Measurements from ENCODE around the gene MTF1.

The MTF1 gene

DNA sequence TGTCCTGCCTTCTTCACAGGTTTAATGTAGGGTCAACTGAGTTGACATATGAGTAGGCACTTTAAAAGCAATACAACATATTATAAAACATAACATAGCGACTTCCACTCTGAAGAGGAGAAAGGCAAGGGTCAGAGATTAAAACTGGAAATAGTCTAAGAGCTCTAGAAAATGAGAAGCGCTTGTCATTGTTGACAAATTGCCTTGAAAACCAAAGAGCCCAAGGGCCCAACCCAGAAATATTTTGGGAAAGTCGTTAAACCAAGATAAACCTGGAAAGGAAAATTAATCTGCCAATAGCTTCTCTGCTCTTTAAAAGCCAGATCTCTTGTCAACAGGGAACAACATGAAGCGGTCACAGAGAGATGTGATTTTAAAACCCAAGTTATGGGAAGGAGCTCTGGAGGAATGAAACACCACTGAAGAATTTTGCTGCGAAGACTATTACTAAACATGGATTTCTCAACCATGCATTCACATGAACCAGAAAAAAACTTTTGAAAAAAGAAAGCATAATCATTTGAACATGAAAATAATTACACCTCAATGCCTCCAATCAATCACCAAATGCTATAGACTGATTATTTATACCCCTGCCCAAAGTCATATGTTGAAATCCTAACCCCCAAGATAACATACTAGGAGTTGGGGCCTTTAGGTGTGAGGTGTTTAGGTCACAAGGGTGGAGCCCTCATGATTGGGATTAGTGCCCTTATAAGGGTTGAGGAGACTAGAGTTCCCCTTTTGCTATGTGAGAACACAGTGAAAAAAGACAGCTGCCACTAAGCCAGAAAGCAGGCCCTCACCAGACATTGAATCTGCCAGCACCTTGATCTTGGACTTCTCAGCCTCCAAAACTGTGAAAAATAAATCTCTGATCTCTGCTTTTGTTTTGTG, 33.0 kb upstream of the MTF1 start:
- Histone ChIP-seq H3K36me3 (ENCODE audit: control insufficient read depth in 2 of 2, insufficient read depth in 2 of 2, low read length in 2 of 2) (peaks cover 18 to 20% of the 10 kb centered on the region in 2 donors), H3K9ac (ENCODE audit: low read length in 2 of 2) (no peak overlapping the region), H3K9me3 (ENCODE audit: control insufficient read depth in 2 of 2, low read length in 2 of 2) (no peaks in the 10 kb centered on the region), H3K27ac (ENCODE audit: low read length) (no peak overlapping the region), H3K27me3 (ENCODE audit: control insufficient read depth in 1 of 2, insufficient read depth in 2 of 2, low read length in 2 of 2) (no peaks in the 10 kb centered on the region), H3K4me3 (ENCODE audit: low read length in 2 of 2) (no peak overlapping the region), H3K4me1 (ENCODE audit: control insufficient read depth, insufficient read depth, low read length) (no peaks in the 10 kb centered on the region)

DNA sequence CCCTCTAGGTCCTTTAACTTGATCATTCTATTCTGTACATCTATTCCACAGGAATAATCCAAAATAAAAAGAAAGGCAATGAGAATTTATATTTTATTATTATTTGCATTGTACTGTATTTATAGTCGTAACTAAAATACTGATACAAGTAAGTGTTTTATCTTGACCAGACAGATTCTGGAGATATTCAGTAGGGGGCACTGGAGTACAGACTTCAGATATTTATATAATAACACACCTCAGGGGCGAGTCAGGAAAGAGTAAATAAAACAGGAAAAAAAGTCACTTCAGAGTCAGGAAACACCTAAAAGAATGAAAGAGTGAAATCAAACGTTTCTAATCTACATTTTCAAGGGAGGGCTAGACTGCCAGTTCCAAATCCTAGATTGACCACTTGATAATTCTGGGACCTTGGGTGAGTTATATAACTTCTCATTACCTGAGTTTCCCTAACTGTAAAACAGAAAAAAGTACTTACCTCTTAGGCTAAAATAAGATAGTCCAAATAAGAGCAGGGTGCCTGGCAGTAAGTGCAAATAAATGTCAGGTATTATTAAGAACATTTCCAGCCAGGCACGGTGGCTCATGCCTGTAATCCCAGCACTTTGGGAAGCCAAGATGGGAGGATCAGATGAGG, 31.1 kb upstream of the MTF1 start:
- no peaks in the 10 kb centered on the region for H3K9me3 ChIP-seq (ENCODE audit: control insufficient read depth in 2 of 2, low read length in 2 of 2)
- no peak overlapping the region for H3K9ac ChIP-seq (ENCODE audit: low read length in 2 of 2)
- no peaks in the 10 kb centered on the region for H3K27me3 ChIP-seq (ENCODE audit: control insufficient read depth in 1 of 2, insufficient read depth in 2 of 2, low read length in 2 of 2)
- H3K4me1 ChIP-seq (ENCODE audit: control insufficient read depth, insufficient read depth, low read length): no peaks in the 10 kb centered on the region
- no peak overlapping the region for H3K4me3 ChIP-seq (ENCODE audit: low read length in 2 of 2)
- peaks cover 33 to 34% of the 10 kb centered on the region in 2 donors for H3K36me3 ChIP-seq (ENCODE audit: control insufficient read depth in 2 of 2, insufficient read depth in 2 of 2, low read length in 2 of 2)
- no peak overlapping the region for H3K27ac ChIP-seq (ENCODE audit: low read length)

- H3K27me3 ChIP-seq (ENCODE audit: control insufficient read depth in 1 of 2, insufficient read depth in 2 of 2, low read length in 2 of 2): no peaks in the 10 kb centered on the region
- no peaks in the 10 kb centered on the region for H3K9me3 ChIP-seq (ENCODE audit: control insufficient read depth in 2 of 2, low read length in 2 of 2)
- H3K27ac ChIP-seq (ENCODE audit: low read length): no peak overlapping the region
- no peak overlapping the region for H3K4me3 ChIP-seq (ENCODE audit: low read length in 2 of 2)
- peaks cover 42 to 45% of the 10 kb centered on the region in 2 donors for H3K36me3 ChIP-seq (ENCODE audit: control insufficient read depth in 2 of 2, insufficient read depth in 2 of 2, low read length in 2 of 2)
- H3K9ac ChIP-seq (ENCODE audit: low read length in 2 of 2): no peak overlapping the region
- H3K4me1 ChIP-seq (ENCODE audit: control insufficient read depth, insufficient read depth, low read length): no peaks in the 10 kb centered on the region
Observed at GRCh38 chr1:37888022-37888700, 28.8 kb upstream of the MTF1 start.

DNA sequence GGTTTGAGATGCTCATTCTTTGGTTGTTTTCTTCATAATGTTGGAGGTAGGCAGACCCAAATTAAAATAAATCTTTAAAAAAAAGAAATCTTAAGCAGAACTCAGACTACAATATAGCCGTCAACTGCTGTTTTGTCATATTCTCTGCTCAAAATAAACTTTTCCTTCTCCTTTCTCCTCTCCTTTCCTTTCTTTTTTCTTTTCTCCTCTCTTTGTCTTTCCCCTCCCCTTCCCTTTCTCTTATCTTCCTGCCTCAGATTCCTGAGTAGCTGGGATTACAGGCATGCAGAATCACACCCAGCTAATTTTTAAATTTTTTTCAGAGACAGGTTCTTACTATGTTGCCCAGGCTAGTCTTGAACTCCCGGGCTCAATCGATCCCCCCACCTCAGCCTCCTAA, 24.8 kb upstream of the MTF1 start:
- Histone ChIP-seq H3K9me3 (ENCODE audit: control insufficient read depth in 2 of 2, low read length in 2 of 2) (no peaks in the 10 kb centered on the region), H3K27me3 (ENCODE audit: control insufficient read depth in 1 of 2, insufficient read depth in 2 of 2, low read length in 2 of 2) (no peaks in the 10 kb centered on the region), H3K9ac (ENCODE audit: low read length in 2 of 2) (no peak overlapping the region), H3K4me3 (ENCODE audit: low read length in 2 of 2) (no peak overlapping the region), H3K36me3 (ENCODE audit: control insufficient read depth in 2 of 2, insufficient read depth in 2 of 2, low read length in 2 of 2) (peaks cover 64 to 67% of the 10 kb centered on the region in 2 donors), H3K4me1 (ENCODE audit: control insufficient read depth, insufficient read depth, low read length) (no peaks in the 10 kb centered on the region), H3K27ac (ENCODE audit: low read length) (no peak overlapping the region)

DNA sequence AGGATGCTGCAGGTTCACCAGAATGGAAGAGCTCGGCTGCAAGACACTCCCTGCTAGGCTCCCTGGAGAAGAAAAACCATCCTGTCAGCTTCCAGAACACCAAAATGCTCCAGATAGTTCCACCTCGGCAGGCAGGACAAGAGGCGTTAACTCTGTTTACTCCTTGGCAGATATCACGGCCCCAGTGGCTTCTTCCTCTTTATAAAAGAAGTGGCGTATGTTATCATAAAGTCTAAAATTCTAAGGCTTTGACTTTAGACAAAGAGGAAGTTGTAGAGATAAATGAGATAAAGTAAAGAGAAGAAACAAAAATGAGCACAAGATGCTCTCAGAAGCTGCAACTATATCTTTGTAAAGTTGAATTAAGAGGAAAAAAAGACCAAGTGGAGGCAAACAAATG, 24.3 kb upstream of the MTF1 start:
- Histone ChIP-seq H3K27me3 (ENCODE audit: control insufficient read depth in 1 of 2, insufficient read depth in 2 of 2, low read length in 2 of 2) (no peaks in the 10 kb centered on the region), H3K9ac (ENCODE audit: low read length in 2 of 2) (no peak overlapping the region), H3K36me3 (ENCODE audit: control insufficient read depth in 2 of 2, insufficient read depth in 2 of 2, low read length in 2 of 2) (peaks cover 60 to 62% of the 10 kb centered on the region in 2 donors), H3K4me1 (ENCODE audit: control insufficient read depth, insufficient read depth, low read length) (no peaks in the 10 kb centered on the region), H3K9me3 (ENCODE audit: control insufficient read depth in 2 of 2, low read length in 2 of 2) (no peaks in the 10 kb centered on the region), H3K4me3 (ENCODE audit: low read length in 2 of 2) (no peak overlapping the region), H3K27ac (ENCODE audit: low read length) (no peak overlapping the region)

GRCh38 chr1:37879865-37880264, 20.5 kb upstream of the MTF1 start:
- Histone ChIP-seq H3K4me3 (ENCODE audit: low read length in 2 of 2) (no peak overlapping the region), H3K36me3 (ENCODE audit: control insufficient read depth in 2 of 2, insufficient read depth in 2 of 2, low read length in 2 of 2) (peaks cover 46 to 55% of the 10 kb centered on the region in 2 donors), H3K27me3 (ENCODE audit: control insufficient read depth in 1 of 2, insufficient read depth in 2 of 2, low read length in 2 of 2) (no peaks in the 10 kb centered on the region), H3K4me1 (ENCODE audit: control insufficient read depth, insufficient read depth, low read length) (no peaks in the 10 kb centered on the region), H3K9me3 (ENCODE audit: control insufficient read depth in 2 of 2, low read length in 2 of 2) (no peaks in the 10 kb centered on the region), H3K27ac (ENCODE audit: low read length) (no peak overlapping the region), H3K9ac (ENCODE audit: low read length in 2 of 2) (no peak overlapping the region)

GRCh38 chr1:37878071-37878470, 18.7 kb upstream of the MTF1 start:
- Histone ChIP-seq H3K4me1 (ENCODE audit: control insufficient read depth, insufficient read depth, low read length) (no peaks in the 10 kb centered on the region), H3K36me3 (ENCODE audit: control insufficient read depth in 2 of 2, insufficient read depth in 2 of 2, low read length in 2 of 2) (peaks cover 53 to 57% of the 10 kb centered on the region in 2 donors), H3K27ac (ENCODE audit: low read length) (no peak overlapping the region), H3K4me3 (ENCODE audit: low read length in 2 of 2) (no peak overlapping the region), H3K9me3 (ENCODE audit: control insufficient read depth in 2 of 2, low read length in 2 of 2) (no peaks in the 10 kb centered on the region), H3K27me3 (ENCODE audit: control insufficient read depth in 1 of 2, insufficient read depth in 2 of 2, low read length in 2 of 2) (no peaks in the 10 kb centered on the region), H3K9ac (ENCODE audit: low read length in 2 of 2) (no peak overlapping the region)

- H3K27ac ChIP-seq (ENCODE audit: low read length): no peak overlapping the region
- no peaks in the 10 kb centered on the region for H3K9me3 ChIP-seq (ENCODE audit: control insufficient read depth in 2 of 2, low read length in 2 of 2)
- H3K36me3 ChIP-seq (ENCODE audit: control insufficient read depth in 2 of 2, insufficient read depth in 2 of 2, low read length in 2 of 2): peaks cover 47 to 49% of the 10 kb centered on the region in 2 donors
- no peak overlapping the region for H3K4me3 ChIP-seq (ENCODE audit: low read length in 2 of 2)
- no peaks in the 10 kb centered on the region for H3K4me1 ChIP-seq (ENCODE audit: control insufficient read depth, insufficient read depth, low read length)
- no peaks in the 10 kb centered on the region for H3K27me3 ChIP-seq (ENCODE audit: control insufficient read depth in 1 of 2, insufficient read depth in 2 of 2, low read length in 2 of 2)
- H3K9ac ChIP-seq (ENCODE audit: low read length in 2 of 2): no peak overlapping the region
Observed at GRCh38 chr1:37875833-37876232, 16.4 kb upstream of the MTF1 start.

DNA sequence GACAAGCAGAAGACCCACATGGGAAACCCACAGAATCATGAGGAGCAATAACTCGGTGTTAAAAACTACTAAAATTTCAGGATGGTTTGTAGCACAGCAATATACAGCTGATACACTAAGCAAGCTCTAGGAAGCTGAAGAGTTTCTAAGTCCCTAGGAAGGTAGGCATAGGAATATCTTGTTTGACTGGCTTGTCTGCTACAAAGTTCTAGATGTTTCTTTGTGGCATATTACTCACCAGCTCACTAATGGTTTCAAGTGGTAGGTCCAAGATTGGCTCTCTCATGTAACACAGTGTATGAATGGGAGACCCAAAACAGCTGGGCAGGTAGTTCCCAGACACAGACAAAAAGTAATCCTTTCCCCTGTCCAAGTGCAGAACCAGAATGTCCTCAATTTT, 13.3 kb upstream of the MTF1 start:
- Histone ChIP-seq H3K9ac (ENCODE audit: low read length in 2 of 2) (no peak overlapping the region), H3K27ac (ENCODE audit: low read length) (no peak overlapping the region), H3K36me3 (ENCODE audit: control insufficient read depth in 2 of 2, insufficient read depth in 2 of 2, low read length in 2 of 2) (peaks cover 40 to 41% of the 10 kb centered on the region in 2 donors), H3K27me3 (ENCODE audit: control insufficient read depth in 1 of 2, insufficient read depth in 2 of 2, low read length in 2 of 2) (no peaks in the 10 kb centered on the region), H3K4me1 (ENCODE audit: control insufficient read depth, insufficient read depth, low read length) (no peaks in the 10 kb centered on the region), H3K9me3 (ENCODE audit: control insufficient read depth in 2 of 2, low read length in 2 of 2) (no peaks in the 10 kb centered on the region), H3K4me3 (ENCODE audit: low read length in 2 of 2) (no peak overlapping the region)

- no peak overlapping the region for H3K27ac ChIP-seq (ENCODE audit: low read length)
- H3K36me3 ChIP-seq (ENCODE audit: control insufficient read depth in 2 of 2, insufficient read depth in 2 of 2, low read length in 2 of 2): peaks cover 46 to 49% of the 10 kb centered on the region in 2 donors
Observed at GRCh38 chr1:37868466-37868865, 9.1 kb upstream of the MTF1 start.

More at GRCh38 chr1:37868466-37868865, 9.1 kb upstream of the MTF1 start:
- H3K4me1 ChIP-seq (ENCODE audit: control insufficient read depth, insufficient read depth, low read length): no peaks in the 10 kb centered on the region
- H3K4me3 ChIP-seq (ENCODE audit: low read length in 2 of 2): no peak overlapping the region
- H3K9me3 ChIP-seq (ENCODE audit: control insufficient read depth in 2 of 2, low read length in 2 of 2): no peaks in the 10 kb centered on the region
- no peaks in the 10 kb centered on the region for H3K27me3 ChIP-seq (ENCODE audit: control insufficient read depth in 1 of 2, insufficient read depth in 2 of 2, low read length in 2 of 2)
- H3K9ac ChIP-seq (ENCODE audit: low read length in 2 of 2): no peak overlapping the region

Data from stomach smooth muscle (tissue), 2 donors.